Trophoblast cell (in vitro differentiated cells and primary cell): ENCODE results near the gene NFX1.
"Not testable (repeated sequence)": the region's sequence is repeated elsewhere in the genome, so short reads cannot be mapped to it uniquely, and the experiment has no call there.

Experiments
- DNase-seq, 2 donors: peaks; one replicate each; pipeline ENCODE4 v3.0.0-alpha.2; 2016
- H2AFZ ChIP-seq: 2 replicates; pipeline ENCODE4 v1.6.1; 2013; ENCODE audit warnings: low read length, moderate library complexity, mild to moderate bottlenecking; ENCODE audit not compliant: insufficient read depth, poor library complexity
- H2AK5ac ChIP-seq: 2 replicates; pipeline ENCODE4 v1.6.1; 2013; ENCODE audit warnings: mild to moderate bottlenecking, low read length
- H2BK120ac ChIP-seq: 2 replicates; pipeline ENCODE4 v1.6.1; 2013; ENCODE audit warnings: low read length, mild to moderate bottlenecking, moderate library complexity; ENCODE audit not compliant: insufficient read depth, poor library complexity
- H2BK12ac ChIP-seq: 2 replicates; pipeline ENCODE4 v1.6.1; 2013; ENCODE audit warnings: mild to moderate bottlenecking, low read length, moderate library complexity
- H2BK5ac ChIP-seq: 2 replicates; pipeline ENCODE4 v1.6.1; 2013; ENCODE audit warnings: low read length, low read depth, moderate library complexity, mild to moderate bottlenecking; ENCODE audit not compliant: poor library complexity
- H3K14ac ChIP-seq: 2 replicates; pipeline ENCODE4 v1.6.1; 2013; ENCODE audit warnings: mild to moderate bottlenecking, low read length
- H3K18ac ChIP-seq: 2 replicates; pipeline ENCODE4 v1.6.1; 2013; ENCODE audit warnings: mild to moderate bottlenecking, low read length
- H3K23ac ChIP-seq: 2 replicates; pipeline ENCODE4 v1.6.1; 2013; ENCODE audit warnings: low read length
- H3K27ac ChIP-seq: 2 replicates; pipeline ENCODE4 v1.5.1; 2013; ENCODE audit warnings: low read depth, mild to moderate bottlenecking, inconsistent platforms, low read length, moderate library complexity
- H3K27me3 ChIP-seq: 2 replicates; pipeline ENCODE4 v1.6.1; 2013; ENCODE audit warnings: inconsistent platforms, mild to moderate bottlenecking, low read length, moderate library complexity; ENCODE audit not compliant: insufficient read depth
- H3K36me3 ChIP-seq, 2 experiments: 1 replicate in 1 of 2; 2 replicates in 1 of 2; pipeline ENCODE4 v1.6.1; 2013; ENCODE audit warnings: low read length in 2 of 2, mild to moderate bottlenecking in 2 of 2, moderate library complexity in 1 of 2; ENCODE audit not compliant: insufficient read depth in 2 of 2, control insufficient read depth in 1 of 2
- H3K4ac ChIP-seq: 2 replicates; pipeline ENCODE4 v1.6.1; 2013; ENCODE audit warnings: low read depth, mild to moderate bottlenecking, low read length, moderate library complexity
- H3K4me1 ChIP-seq, 2 experiments: 1 replicate in 1 of 2; 2 replicates in 1 of 2; pipeline ENCODE4 v1.6.1; 2013; ENCODE audit warnings: low read length in 2 of 2, mild to moderate bottlenecking in 2 of 2, moderate library complexity in 1 of 2; ENCODE audit not compliant: insufficient read depth in 2 of 2, control insufficient read depth in 1 of 2
- H3K4me2 ChIP-seq: 2 replicates; pipeline ENCODE4 v1.6.1; 2013; ENCODE audit warnings: inconsistent platforms, mild to moderate bottlenecking, low read length, moderate library complexity
- H3K4me3 ChIP-seq: 2 replicates; pipeline ENCODE4 v1.5.1; 2013; ENCODE audit warnings: mild to moderate bottlenecking, low read depth, low read length, inconsistent platforms
- H3K79me1 ChIP-seq: one replicate; pipeline ENCODE4 v1.6.1; 2013; ENCODE audit warnings: low read length
- H3K79me2 ChIP-seq: 2 replicates; pipeline ENCODE4 v1.6.1; 2013; ENCODE audit warnings: low read length, mild to moderate bottlenecking; ENCODE audit not compliant: control insufficient read depth, insufficient read depth, poor library complexity
- H3K9ac ChIP-seq: 2 replicates; pipeline ENCODE4 v1.6.1; 2013; ENCODE audit warnings: mild to moderate bottlenecking, low read length
- H3K9me3 ChIP-seq: 2 replicates; pipeline ENCODE4 v1.6.1; 2013; ENCODE audit warnings: low read depth, mild to moderate bottlenecking, control low read depth, inconsistent platforms, low read length; ENCODE audit not compliant: insufficient read depth
- H4K12ac ChIP-seq: 2 replicates; pipeline ENCODE4 v1.6.1; 2013; ENCODE audit warnings: low read depth, mild to moderate bottlenecking, low read length, moderate library complexity
- H4K8ac ChIP-seq: 2 replicates; pipeline ENCODE4 v1.6.1; 2013; ENCODE audit warnings: low read depth, mild to moderate bottlenecking, low read length, moderate library complexity
- H4K91ac ChIP-seq: one replicate; pipeline ENCODE4 v1.6.1; 2013; ENCODE audit warnings: low read depth, mild to moderate bottlenecking, low read length, moderate library complexity
- WGBS: extraction: QIAGEN DNeasy Blood & Tissue Kit; methylation state at CpG from one replicate; pipeline ENCODE4 v1.1.7; 2013; ENCODE audit warnings: missing lambda C conversion rate; ENCODE audit not compliant: insufficient read length, insufficient coverage; ENCODE audit errors: extremely low coverage; 5-methylcytosine and 5-hydroxymethylcytosine counted together

Gene NFX1

GRCh38 chr9:33392591-33393021, 102.3 kb downstream of the NFX1 start:
- WGBS: no CpG with 5 or more reads among the region's 7 CpGs
- H4K91ac ChIP-seq, H3K27ac ChIP-seq, H3K18ac ChIP-seq, H3K79me2 ChIP-seq, H3K9ac ChIP-seq, H3K27me3 ChIP-seq, H4K12ac ChIP-seq, H2BK5ac ChIP-seq, H2BK120ac ChIP-seq, H3K4me2 ChIP-seq, H3K4me3 ChIP-seq, H3K14ac ChIP-seq, H3K4ac ChIP-seq, H2AFZ ChIP-seq, H3K9me3 ChIP-seq, H3K23ac ChIP-seq, H3K36me3 ChIP-seq, H3K79me1 ChIP-seq, H3K4me1 ChIP-seq, H4K8ac ChIP-seq: not testable (repeated sequence)
- peak in 1 of 2 donors; percentile 19 for DNase-seq
- Histone ChIP-seq H2AK5ac (peak overlapping the region; percentile 60), H2BK12ac (peak overlapping the region; percentile 16)

- no peak overlapping the region for H4K91ac ChIP-seq
- H3K36me3 ChIP-seq: no peaks in the 10 kb centered on the region
- H3K27me3 ChIP-seq: no peaks in the 10 kb centered on the region
- no peaks in the 10 kb centered on the region for H3K9me3 ChIP-seq
- H3K79me1 ChIP-seq: no peaks in the 10 kb centered on the region
- no peak for DNase-seq
- no peak overlapping the region for H3K9ac ChIP-seq
- H3K4me1 ChIP-seq: peaks cover 3 to 10% of the 10 kb centered on the region in 2 experiments
- H2BK12ac ChIP-seq: no peak overlapping the region
- no peak overlapping the region for H3K14ac ChIP-seq
- no peak overlapping the region for H3K27ac ChIP-seq
- H3K4me2 ChIP-seq: no peak overlapping the region
- H3K79me2 ChIP-seq: no peaks in the 10 kb centered on the region
- no peak overlapping the region for H2AFZ ChIP-seq
- H2BK120ac ChIP-seq: no peak overlapping the region
- H3K18ac ChIP-seq: no peak overlapping the region
- no peak overlapping the region for H3K4me3 ChIP-seq
- no CpG with 5 or more reads among the region's 11 CpGs for WGBS
- no peak overlapping the region for H4K12ac ChIP-seq
- no peak overlapping the region for H2BK5ac ChIP-seq
- no peak overlapping the region for H3K4ac ChIP-seq
- no peak overlapping the region for H4K8ac ChIP-seq
- no peak overlapping the region for H2AK5ac ChIP-seq
- no peak overlapping the region for H3K23ac ChIP-seq
These were observed 103.3 kb downstream of the NFX1 start for GRCh38 chr9:33393581-33393980.

- not testable (repeated sequence) for H2BK5ac ChIP-seq, H3K14ac ChIP-seq, H3K9ac ChIP-seq, H3K4me1 ChIP-seq, H3K4me3 ChIP-seq, H2AK5ac ChIP-seq, H3K18ac ChIP-seq, H3K4ac ChIP-seq, H2BK120ac ChIP-seq, H2AFZ ChIP-seq, H3K23ac ChIP-seq, H3K36me3 ChIP-seq, H3K27ac ChIP-seq, H3K79me1 ChIP-seq, H4K8ac ChIP-seq, H4K91ac ChIP-seq, H3K9me3 ChIP-seq, H3K4me2 ChIP-seq, H3K79me2 ChIP-seq, H4K12ac ChIP-seq, H3K27me3 ChIP-seq, H2BK12ac ChIP-seq, DNase-seq
- WGBS: no CpG with 5 or more reads among the region's 3 CpGs
These were observed 103.7 kb downstream of the NFX1 start for GRCh38 chr9:33393986-33394385.

DNA sequence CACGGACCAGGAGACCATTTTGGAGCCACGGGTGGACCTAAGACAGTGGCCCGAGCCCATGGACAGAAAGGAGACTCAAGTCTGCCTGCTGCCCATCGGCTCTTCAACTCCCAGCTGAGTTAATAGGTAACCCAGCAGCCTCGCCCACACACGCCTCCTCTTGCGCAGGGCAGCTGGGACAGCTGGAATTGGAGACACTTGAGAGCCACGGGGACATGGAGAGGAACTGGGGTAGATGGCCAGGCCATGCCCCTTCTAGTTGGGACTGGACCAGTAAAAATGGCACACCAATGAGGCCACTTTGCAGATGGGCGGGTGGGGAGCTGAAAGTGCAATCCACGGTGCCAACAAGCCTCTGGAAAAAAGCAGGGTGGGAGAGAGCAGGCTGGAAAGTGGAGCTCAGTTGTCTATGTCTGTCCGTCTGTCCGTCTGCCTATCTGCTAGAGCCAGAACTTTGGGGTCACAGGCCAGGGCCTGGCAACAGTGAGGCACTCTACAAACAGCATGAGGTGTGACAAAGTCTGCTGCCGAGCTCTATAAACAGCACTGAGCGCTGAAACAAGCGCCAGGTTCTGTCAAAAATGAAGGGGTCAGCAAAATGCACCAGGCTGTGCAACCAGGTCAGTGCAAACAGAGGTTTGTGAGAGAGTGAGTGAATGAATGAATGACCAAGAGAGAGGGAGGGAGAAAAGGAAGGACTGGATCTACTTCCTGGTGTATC, 105.0 kb downstream of the NFX1 start:
- H4K91ac ChIP-seq, H3K27ac ChIP-seq, H2BK5ac ChIP-seq, H3K27me3 ChIP-seq, H3K23ac ChIP-seq, H3K36me3 ChIP-seq, H2BK12ac ChIP-seq, H3K4me2 ChIP-seq, H3K14ac ChIP-seq, H2BK120ac ChIP-seq, H2AK5ac ChIP-seq, H4K12ac ChIP-seq, H3K18ac ChIP-seq, H3K4ac ChIP-seq, H4K8ac ChIP-seq, H3K9me3 ChIP-seq, H2AFZ ChIP-seq, H3K4me3 ChIP-seq, H3K9ac ChIP-seq, H3K79me1 ChIP-seq, H3K4me1 ChIP-seq, DNase-seq, H3K79me2 ChIP-seq: not testable (repeated sequence)
- WGBS: no CpG with 5 or more reads among the region's 15 CpGs
